GM19193 (cell line): ENCODE measurements around the gene VBP1.

Source experiments
- POLR2A ChIP-seq: IDR thresholded peaks from 4 replicates; pipeline ENCODE4 v1.6.1; 2011; ENCODE audit not compliant: insufficient read depth, insufficient read length; ENCODE audit errors: extremely low read depth

Gene VBP1

GRCh38 chrX:155246748-155247147 lies 30.5 kb downstream of the VBP1 start:
- TF ChIP-seq POLR2A = no peak

GRCh38 chrX:155247497-155247896 lies 31.2 kb downstream of the VBP1 start:
- TF ChIP-seq POLR2A = no peak

DNA sequence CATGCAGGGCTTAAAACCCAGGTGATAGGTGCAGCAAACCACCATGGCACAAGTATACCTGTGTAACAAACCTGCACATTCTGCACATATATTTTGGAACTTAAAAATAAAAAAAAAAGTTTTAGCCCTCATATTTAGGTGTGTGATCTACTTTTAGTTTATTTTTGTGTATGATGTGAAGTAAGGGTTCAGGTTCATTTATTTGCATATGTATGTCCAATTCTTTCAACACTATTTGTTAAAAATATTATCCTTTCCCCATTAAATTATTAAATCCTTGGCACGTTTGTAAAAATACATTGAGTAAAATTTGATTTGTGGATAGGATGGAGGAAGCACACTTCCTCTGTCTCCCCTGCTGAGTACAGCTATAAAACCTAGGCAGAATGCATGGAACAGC lies 35.1 kb downstream of the VBP1 start:
- no peak for TF ChIP-seq POLR2A

DNA sequence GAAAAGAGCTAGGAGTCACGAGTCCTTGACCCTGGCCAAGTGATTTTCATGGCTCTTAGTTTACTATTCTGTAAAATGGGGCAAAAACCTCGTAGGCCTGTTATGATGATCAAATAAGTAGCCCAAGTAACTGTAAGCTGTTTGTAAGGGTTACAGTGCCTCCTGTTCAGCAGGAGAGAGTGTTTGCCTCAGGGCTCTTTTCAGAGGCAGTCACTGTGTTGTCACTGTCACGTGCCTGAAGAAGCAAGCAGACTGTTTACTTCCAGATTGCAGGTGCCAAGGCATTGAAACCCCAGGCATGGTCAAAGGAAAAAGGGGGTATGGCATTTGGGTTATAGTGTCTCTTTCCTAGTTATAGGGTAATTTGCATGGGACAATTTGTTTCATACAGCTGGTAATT lies 43.5 kb downstream of the VBP1 start:
- no peak for TF ChIP-seq POLR2A

DNA sequence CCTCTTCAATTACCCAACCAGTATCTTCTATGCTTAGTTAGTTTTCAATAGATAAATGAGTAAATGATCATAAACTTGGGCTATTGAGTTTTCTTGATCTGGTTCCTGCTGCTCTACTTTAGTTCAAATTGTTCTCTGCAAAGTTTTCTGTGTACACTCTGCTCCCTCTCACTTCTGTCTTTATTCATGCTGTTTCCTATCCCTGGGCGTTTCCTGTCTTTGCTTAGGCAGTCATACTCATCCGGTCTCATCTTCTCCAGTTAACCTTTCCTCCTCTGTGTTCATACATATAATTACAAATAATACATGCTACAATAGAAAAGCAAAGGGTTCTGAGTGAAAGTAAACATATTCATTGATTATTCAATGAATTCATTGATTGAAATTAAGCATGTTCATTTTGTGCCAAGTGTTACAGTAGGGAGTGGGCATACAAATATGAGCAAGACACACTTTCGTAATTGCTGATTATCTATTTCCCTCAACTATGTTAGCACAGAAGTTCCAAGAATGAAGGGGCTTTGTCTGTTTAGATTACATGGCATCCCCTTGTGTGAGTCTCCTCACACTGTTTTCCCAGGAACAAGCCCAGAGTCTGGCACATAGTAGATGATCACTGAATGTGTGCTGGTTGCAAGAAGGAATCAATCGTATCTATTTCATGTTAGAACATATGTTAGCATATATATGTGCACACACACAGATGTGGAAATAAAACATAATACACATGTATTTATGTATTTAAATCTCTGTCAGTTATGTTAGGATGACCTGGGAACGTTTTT lies 46.9 kb downstream of the VBP1 start:
- no peak for TF ChIP-seq POLR2A

DNA sequence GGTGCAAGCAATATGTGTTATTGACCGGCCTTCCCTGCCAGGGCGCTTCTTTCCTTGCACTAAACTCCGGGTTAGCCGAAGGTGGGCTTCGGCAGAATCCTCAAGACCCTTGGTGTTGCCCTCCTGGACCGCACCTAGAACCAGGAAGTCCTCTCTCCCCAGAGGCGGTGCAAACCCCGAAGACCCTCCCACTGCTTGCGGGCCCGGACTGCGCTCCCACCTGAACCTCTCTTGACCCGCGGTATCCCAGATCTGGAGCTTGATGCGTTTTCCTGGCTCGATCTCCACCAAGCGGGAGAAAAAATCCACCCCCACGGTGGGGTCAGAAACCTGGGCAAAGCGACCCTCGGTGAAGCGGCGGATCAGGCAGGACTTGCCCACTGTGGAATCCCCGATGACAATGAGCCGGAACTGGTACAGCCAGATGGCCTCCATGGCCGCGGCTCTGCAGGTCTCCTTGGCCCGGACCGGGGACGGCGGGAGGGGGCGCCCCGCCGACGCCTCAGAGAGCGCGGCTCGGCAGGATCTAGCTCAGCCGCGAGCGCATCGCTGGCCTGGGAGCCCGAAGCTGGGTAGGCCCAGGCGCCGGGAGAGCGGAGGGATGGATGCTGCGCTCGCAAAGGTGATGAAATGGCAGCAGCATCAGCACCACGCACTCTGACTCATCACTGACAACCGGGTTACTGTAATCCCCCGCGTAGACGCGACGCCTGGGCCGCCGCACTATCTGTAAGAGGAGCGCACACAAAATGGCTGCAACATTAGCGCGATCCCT lies 47.8 kb downstream of the VBP1 start, which contains the start of gene RAB39B:
Gene RAB39B, minus strand, starts transcription at position 638 of the 775 bp plus-strand sequence. Its CDS starts 203 bp downstream, at position 435.
- peak; percentile 60 for TF ChIP-seq POLR2A

DNA sequence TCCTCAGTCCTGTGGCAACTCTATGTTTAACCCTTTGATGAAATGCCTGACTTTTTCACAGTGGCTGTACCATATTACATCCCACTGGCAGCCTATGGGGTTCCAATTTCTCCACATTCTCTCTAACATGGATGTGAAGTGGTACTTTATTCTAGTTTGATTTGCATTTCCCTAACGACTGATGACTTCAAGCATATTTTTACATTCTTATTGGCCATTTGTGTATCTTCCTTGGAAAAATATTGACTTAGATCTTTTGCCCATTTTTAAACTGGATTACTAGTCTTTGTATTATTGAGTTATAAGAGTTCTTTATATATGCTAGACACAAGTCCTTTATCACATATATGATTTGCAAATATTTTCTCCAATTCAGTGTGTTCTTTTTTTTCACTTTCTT lies 50.2 kb downstream of the VBP1 start:
- TF ChIP-seq POLR2A = no peak

DNA sequence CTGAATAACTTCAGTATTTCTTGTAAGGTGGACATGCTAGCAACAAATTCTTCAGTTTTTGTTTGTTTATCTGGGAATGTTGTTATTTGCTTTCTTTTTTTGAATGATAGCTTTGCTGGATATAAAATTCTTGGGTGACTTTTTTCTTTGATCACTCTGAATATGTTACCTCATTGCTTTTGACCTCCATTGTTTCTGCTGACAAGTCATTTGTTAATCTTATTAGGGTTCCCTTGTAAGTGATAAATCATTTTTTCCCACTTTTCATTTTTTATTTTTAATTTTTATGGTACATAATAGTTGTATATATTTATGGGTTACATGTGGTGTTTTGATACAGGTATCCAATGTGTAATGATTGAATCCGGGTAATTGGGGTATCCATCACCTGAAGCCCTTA lies 54.7 kb downstream of the VBP1 start:
- no peak for TF ChIP-seq POLR2A

DNA sequence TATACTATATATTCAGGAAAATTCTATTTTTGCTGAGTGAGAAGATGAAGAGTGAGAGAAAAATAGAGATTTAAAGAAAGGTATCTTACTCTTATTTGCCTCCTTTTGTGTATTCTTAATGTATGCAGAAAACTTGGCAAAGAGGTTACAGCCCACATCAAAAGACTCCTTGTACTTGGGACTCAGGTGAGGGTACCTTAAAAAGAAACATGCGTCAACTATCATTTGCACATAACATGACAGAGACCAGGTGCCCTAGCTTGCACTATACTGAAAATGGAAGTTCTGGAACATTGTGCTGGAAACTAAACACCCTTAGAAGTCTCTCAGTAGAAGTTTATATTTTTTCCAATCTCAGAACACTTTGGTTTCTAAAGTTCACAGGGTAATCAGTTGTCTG lies 63.6 kb downstream of the VBP1 start:
- no peak for TF ChIP-seq POLR2A
